Keratinocyte (primary cell): ENCODE results near the gene EPB41.

Experiments
- CTCF ChIP-seq, 3 experiments: IDR thresholded peaks in 1 of 3; conservative IDR thresholded peaks in 1 of 3; optimal IDR thresholded peaks in 1 of 3; 2 replicates in 2 of 3; 3 replicates in 1 of 3; pipeline versions ENCODE3 to v1.5.1; 2011; ENCODE audit warnings: low read length in 3 of 3, mild to moderate bottlenecking in 3 of 3, moderate library complexity in 2 of 3, control low read depth in 1 of 3, inconsistent platforms in 1 of 3; ENCODE audit not compliant: insufficient read depth in 2 of 3; ENCODE audit errors: extremely low read depth in 1 of 3
- EZH2 ChIP-seq: IDR thresholded peaks from one replicate; pipeline ENCODE4 v1.6.1; 2012; ENCODE audit warnings: inconsistent platforms, mild to moderate bottlenecking, low read length, moderate library complexity

- no peak for TF ChIP-seq CTCF (optimal IDR thresholded peaks at IDR 0.05 in 1 of 3, IDR thresholded peaks at IDR 0.05 in 1 of 3, conservative IDR thresholded peaks at IDR 0.05 in 1 of 3; ENCODE audit: extremely low read depth in 1 of 3, insufficient read depth in 2 of 3, low read length in 3 of 3)
- no peak for TF ChIP-seq EZH2
Observed at GRCh38 chr1:28956038-28956464, 41.7 kb downstream of the EPB41 start.
